HG02623 (cell line): Measurements from ENCODE around the gene POTEC.
"Not testable (repeated sequence)": the region's sequence is repeated elsewhere in the genome, so short reads cannot be mapped to it uniquely, and the experiment has no call there.

Experiments
- ATAC-seq: cut with Tn5 transposase; IDR thresholded peaks from one replicate; pipeline ENCODE4 v1.9.1; 2021; ENCODE audit warnings: moderate library complexity; ENCODE audit not compliant: unreplicated experiment

The POTEC gene

DNA sequence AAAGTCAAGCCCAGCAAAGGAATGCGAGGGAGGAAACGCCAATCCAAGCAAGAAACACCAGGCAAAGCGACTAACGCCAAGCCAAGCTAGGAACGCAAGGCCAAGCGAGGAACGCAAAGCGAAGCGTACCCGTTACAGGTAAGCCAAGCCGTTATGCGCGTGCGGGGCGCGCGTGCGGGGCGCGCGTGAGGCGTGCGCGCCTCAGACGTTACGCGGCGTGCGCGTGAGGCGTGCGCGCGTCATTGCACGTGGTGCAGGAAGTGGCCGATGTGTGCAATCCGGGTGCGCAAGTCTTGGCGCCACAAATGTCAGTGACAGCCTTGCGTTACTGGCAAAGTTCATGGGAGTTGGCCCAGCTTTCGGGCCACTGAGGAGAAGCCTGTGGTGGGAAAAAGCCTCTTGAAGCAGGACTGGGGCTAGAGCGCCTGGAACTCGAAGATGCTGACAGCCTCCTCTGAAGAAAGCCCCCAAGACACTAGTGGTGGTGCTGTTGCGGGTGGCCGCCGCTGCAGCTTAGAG is at the start of gene POTEC:
Gene POTEC, minus strand, starts transcription at position 155 of the 519 bp plus-strand sequence. CDS start 454 bp downstream, outside the sequence.
- ATAC-seq, result not testable (repeated sequence)

DNA sequence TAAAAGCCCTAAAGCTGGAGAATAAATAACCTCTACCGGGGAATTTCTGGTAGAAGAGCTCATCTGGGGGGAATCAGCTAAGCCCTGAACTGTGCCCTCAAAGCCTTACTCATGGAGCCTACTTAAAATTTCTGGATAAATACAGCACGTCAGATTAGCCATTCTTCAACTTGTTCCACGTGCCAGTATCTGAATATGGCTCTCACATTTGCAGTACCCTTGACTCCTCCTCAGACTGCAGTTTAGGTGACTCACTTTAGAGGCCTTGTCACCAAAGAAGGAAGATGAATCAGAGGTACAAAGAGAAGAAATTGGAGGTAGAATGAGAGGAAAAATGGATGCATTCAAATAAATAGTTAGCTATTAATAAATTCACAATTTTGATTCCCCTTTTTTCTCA is 34.6 kb upstream of the POTEC start:
- ATAC-seq, result no peak

DNA sequence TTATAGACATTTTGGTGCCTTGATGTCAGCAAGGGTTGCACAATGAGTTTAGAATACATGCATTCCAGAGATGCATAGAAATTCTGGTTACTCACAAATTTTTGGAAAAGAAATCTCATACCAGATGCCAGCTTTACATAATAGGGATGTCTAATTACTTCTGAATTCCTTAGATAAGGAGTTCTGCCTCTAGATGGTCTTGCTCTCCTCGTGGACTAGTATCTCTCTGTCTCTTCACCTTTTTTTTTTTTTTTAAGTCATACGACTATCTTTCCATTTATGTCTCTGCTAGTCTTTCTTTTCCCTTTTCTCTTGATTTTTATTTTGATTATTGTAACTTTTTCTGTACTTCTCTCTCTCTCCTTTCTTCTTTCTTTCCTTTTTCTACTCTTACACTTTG is 16.1 kb upstream of the POTEC start:
- not testable (repeated sequence) for ATAC-seq

DNA sequence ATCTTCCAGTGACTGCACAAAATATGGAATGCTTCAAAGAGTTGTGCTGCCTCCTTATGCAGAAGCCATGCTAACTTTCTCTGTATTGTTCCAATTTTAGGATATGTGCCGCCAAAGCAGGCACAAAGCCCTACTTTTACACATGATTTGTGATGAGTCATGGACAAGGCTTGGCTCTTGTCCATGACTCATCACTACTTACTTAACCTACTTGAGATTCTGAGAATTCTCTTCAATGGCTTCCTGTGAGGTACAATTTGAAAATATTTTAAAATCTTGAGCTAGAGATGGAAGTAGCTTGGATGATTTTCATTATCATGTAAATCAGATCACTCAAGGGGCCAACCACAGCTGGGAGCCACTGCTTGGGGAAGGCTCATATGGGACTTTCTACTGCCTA is 11.7 kb downstream of the POTEC start:
- not testable (repeated sequence) for ATAC-seq

DNA sequence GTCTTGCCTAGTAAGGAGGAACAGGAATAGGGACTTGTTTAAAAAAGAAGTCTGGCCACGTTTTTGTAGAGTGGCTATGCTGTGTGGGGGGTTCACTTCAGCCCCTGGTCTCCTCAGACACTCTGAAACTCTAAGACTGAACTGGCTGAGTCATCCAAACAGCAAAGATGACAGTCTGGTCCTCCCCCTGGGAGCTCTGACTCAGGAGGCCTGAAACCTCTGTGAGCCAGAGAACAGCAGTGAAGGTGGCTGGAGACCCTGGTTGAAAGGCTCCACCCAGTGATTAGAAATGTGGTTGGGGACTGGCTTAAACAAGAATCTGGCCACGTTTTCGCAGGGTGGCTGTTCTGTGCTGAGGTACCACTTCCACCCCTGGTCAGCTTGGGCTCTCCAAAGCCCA is 32.7 kb downstream of the POTEC start:
- not testable (repeated sequence) for ATAC-seq

DNA sequence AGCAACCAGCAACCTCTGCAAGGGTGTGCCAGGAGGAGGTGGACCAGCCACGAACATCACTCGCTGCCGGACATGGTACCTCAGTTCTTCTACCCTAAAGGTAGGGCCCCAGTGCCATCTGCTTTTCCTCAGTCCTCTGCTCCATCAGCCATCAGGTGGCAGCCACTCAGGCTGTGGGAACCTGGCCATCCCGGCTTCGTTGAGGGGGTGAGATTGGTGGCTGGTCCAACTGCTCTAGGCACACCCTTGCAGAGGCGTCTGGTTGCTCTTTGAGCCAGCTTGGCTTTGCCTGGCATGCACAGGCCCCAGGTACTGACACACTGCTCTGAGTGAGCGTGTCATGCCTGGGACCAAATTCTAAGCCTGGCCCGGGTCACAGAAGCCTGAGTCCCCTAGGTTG is 39.7 kb downstream of the POTEC start:
- ATAC-seq, result not testable (repeated sequence)

DNA sequence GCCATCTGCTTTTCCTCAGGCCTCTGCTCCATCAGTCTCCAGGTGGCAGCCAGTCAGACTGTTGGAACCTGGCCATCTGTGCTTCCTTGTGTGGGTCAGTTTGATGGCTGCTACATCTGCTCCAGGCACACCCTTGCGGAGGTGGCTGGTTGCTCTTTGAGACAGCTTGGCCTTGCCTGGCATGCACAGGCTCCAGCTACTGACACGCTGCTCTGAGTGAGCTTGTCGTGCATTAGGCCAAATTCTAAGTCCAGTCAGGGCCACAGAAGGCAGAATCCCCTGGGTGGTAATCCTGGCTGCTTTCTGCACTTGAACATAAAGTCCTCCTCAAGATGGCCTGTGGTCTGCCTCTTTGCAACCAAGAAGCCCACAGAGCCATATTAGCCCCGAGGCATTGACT is 41.5 kb downstream of the POTEC start:
- not testable (repeated sequence) for ATAC-seq

DNA sequence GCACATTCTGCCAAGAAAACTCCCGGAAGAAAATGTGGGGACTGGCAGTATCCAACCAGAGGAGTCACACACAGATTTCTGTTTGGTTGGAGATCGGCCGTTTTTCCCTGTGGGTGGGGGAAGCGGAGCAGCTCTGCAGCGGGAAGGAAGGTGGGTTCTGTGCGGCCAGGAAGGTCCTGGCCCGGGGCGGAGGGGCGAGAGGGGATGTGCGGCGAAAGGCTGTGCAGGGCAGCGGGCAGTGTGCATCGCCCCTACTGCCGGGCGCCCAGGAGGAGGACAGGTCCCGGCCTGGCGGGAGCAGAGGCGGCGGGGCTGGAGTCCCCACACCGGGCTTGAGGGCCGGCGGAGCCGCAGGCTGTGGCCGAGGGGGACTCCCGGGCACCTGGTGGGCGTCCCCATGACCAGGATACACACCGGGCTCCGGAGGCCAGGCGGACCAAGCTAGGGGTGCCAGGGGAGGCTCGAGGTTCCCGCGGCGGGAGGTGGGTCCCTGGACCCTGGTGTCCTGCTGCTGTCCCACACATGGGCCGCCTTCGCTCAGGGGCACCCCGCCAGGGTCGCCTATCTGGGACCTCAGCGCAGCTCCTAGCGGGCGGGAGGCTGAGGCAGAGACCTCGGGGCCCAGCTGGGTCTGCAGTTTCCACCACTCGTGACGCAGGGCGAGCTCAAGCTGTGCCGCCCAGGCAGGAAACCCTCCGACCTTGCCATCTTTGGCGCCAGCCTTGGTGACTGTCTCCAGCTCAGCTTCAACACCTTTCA is 54.0 kb downstream of the POTEC start:
- ATAC-seq, result not testable (repeated sequence)

DNA sequence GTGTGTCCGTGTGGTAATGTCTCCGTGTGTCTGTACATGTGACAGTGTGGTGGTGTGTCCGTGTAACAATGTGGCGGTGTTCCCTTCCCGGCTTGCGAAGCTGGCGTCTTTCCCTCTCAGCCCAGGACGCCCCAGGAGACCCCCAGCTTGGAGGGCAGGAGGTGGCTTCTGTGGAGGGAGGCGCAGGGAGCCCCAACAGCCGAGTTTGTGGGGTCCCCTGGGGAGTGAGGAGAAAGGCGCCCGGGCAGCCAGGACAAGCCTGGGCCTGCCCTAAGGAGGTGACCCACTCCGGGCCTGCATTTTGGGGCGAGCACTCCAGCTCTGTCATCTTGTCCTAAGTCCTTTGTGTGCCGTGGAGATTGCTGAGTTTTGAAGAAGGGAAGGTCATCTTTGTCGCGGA is 54.6 kb downstream of the POTEC start:
- ATAC-seq, result not testable (repeated sequence)

DNA sequence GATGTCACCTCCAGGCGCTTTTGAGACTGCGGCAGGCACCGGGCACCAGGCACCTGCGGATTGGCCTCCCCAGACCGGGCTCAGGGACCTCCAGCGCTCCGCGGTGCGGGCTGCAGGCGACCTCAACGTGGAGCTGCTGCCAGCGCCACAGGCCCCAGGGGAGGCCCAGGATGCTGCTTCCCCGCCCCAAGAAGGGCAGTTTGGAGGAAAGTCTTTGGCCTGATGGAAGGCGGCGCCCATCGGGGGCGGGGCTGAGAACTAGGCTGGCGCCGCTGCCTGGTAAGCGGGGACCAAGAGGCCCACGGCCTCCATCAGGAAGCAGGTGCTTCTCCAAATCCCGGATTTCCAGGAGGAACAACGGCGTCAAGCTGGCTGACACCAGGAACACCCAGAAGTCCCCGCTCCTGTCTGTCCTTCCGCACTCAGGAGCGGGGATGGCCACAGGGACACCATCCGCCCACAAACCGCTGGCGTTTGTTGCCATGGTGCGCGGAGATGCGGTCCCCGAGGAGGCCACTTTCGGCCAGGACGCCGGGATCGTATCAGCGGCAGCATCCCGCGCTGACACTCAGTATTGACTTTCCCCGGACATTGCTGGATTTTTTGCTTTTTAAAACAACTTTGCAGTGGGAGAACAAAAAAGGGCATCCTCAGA is 56.3 kb downstream of the POTEC start:
- ATAC-seq, result not testable (repeated sequence)

DNA sequence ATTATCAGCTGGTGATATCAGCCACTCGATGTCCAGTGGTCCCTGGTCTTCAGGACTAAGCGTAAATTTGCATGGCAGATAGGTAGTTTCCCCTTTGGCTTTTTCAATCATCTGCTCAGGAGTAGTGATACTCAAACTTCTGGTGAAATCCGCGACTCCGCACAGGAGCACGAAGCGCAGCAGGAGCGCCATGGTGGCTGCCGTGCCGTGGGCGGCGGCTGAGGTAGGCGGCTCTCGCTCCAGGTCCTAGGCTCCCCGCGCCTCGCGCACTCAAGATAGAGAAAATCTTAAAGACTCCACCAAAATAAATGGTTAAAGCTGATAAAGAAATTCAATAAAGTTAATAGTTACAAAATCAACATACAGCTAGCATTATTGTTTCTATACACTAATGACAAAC is 64.3 kb downstream of the POTEC start:
- not testable (repeated sequence) for ATAC-seq

DNA sequence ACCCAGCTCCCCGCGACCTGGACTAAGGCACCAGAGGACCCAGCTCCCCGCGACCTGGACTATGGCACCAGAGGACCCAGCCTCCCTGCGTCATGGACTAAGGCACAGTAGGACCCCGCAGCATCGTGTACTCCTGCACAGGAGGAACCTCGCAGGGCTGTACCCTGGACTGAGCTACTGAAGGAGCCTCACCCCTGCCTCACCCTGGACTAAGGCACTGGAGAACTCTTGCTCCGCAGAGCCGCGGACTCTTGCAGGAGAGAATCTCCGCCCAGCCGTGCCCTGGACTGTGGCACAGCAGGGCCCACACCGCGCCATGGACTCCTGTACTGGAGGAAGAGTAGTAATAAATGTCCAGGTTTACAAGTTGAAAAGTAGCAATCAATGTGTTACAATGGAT is 67.9 kb downstream of the POTEC start:
- ATAC-seq, result not testable (repeated sequence)

DNA sequence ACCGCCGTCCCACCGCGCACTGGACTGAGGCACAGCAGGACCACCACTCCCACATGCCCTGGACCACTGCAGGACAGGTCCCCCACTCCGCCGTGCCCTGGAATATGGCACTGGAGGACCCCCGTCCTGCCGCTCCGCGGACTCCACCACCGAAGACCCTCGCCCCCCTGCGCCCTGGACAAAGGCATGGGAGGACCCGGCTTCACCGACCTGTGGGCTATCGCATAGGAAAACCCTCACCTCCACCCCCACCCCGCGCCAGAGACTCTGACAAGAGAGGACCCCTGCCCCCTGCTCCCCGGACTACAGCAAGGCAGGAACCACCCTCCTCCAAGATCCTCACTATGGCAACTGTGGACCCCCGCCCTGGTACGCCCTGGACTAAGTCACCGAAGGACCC is 68.6 kb downstream of the POTEC start:
- not testable (repeated sequence) for ATAC-seq

DNA sequence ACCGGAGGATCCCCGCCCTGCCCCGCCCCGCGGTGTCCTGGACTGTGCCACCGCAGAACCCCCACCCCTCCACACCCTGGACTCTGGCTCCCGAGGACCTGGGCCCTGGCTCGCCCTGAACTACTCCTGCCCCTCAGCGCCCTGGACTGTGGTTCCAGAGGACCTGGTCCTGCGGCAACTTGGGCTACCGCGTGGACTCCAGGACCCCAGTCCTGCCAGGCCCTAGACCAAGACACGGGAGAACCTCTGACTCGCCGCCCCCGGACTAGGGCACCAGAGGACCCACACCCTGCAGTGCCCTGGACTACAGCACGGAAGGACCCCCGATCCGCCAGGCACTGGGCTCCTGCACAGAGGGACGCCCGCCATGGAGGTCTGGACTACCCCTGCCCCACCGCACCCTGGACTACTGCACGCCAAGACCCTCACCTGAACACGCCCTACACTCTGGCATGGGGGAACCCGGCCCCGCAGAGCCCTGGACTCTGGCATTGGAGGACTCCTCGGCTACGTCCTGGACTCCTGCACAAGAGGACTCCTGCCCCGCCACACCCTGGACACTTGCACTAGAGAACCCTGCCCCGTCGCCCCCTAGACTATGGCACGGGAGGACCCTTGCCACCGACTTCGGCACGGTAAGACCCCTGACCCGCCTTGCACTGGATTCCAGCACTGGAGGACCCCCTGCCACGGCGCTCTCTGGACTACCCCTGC is 69.2 kb downstream of the POTEC start:
- ATAC-seq, result not testable (repeated sequence)

DNA sequence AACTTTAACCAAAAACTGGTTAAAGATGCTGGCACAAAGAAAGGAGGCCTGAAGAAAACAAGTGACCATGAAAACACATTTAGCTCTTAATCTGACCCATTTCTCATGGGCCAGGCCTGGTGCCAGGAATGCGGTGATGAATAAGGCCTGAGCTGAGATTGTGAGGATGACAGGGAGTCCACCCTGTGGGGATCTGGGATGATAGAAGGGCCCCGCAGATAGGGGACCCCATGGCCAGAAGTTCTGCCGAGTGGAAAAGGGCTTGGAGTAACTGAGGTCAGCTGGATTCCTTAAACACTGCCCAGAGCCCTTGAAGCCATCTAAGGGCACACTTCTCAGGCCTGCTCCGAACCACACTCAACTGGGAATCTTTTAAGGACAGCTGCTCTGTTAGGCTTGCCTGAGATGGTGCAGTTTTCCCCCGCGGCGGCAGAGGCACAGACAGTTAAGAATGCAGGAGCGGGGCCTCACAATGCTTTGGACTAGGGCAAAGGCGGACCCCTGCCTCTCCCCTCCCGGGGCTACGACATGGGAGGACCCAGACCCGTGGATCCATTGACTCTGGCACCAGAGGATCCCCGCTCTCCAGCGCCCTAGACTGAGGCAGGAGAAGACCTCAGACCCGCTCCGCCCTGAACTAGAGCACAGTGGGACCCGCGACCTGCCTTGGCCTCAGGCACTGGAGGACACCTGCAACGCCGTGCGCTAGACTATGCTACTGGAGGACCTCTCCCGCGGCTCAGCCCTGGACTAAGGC is 70.0 kb downstream of the POTEC start:
- not testable (repeated sequence) for ATAC-seq

DNA sequence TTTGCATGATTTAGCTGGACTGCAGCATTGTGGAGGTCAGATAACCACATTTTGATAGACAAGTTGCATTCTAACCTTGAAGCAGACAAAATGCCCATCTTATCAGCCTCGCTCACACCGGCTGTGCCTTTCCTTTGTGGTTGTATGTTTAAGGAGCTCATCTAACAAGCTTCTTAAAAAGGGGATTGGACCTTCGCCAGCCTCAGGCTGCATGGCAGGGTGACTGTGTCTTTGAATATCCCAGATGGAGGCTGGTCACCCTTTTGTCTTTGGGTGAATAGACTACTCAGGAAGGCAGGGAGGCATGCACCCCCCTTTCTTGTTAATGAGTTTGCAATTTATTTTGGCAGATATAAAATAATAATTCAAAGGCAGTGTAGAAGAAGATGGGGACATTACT is 72.1 kb downstream of the POTEC start:
- not testable (repeated sequence) for ATAC-seq

DNA sequence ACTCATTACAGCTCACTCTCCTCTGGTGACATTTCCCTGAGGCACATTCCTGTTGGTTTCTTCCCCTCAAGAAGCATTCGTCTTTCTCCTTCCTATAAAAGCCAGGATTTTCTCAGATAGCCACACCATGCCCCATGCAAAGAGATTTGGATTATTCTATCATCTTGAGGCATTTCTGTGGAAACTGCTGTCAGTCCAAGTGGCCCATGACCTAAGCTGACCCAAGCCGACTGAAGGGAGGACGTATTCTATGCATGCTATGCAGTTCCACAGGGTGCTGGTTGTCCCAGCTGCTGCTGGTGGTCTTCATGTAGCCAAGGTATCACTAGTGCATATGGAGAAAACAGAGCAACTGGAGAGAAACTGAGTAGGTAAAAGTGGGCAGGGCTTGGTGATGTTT is 73.0 kb downstream of the POTEC start:
- ATAC-seq, result not testable (repeated sequence)

DNA sequence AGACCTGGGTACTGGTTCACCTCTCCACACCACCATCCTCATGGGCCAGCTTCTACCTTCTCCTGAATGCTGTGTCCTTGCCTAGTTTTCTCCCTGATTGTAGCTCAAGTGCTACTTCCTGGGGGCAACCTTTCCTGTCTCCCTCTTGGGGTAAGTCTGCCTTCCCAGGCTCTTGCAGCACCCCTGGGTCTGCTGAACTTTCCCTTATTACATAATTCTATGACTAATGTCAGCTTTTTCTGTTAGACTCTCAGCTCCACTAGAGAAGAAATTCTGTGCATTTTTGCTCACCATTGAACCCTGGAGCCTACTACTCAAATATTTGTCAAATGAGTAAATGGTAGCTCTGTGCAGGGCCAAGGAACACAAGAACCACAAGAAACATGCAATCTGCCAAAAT is 73.4 kb downstream of the POTEC start:
- ATAC-seq, result not testable (repeated sequence)

DNA sequence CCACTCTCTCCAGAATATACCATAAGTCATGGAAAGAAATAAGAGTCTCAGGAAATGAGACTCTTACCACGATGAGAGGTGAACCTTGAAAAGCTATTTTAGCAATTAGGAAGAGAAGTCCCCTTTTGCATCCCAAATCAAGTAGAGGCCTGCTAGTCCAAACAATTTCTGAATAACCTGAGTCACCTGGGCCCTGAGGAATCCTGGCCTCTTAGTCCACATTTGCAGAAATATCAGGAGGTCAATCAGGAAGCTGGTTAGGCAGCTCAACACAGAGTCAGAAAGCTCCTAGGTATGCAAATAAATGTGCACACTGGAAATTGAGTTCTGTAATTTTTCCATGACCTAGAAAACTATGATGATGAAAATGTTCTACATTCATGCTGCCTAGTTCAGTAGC is 77.4 kb downstream of the POTEC start:
- not testable (repeated sequence) for ATAC-seq
